ENCODE results near the gene CCNL1.

CCNL1 gene

GRCh38 chr3:157159037-157159761 is 748 bp downstream of the CCNL1 start:
- Histone ChIP-seq H3K4me3 (replicated peaks; ENCODE audit: insufficient read depth, low read length) (peak overlapping the region; percentile 75), H3K27me3 (ENCODE audit: insufficient read depth, poor library complexity, severe bottlenecking) (no peaks in the 10 kb centered on the region), H3K27ac (replicated peaks) (peak overlapping the region; percentile 98)
- TF ChIP-seq, protein P1, sequence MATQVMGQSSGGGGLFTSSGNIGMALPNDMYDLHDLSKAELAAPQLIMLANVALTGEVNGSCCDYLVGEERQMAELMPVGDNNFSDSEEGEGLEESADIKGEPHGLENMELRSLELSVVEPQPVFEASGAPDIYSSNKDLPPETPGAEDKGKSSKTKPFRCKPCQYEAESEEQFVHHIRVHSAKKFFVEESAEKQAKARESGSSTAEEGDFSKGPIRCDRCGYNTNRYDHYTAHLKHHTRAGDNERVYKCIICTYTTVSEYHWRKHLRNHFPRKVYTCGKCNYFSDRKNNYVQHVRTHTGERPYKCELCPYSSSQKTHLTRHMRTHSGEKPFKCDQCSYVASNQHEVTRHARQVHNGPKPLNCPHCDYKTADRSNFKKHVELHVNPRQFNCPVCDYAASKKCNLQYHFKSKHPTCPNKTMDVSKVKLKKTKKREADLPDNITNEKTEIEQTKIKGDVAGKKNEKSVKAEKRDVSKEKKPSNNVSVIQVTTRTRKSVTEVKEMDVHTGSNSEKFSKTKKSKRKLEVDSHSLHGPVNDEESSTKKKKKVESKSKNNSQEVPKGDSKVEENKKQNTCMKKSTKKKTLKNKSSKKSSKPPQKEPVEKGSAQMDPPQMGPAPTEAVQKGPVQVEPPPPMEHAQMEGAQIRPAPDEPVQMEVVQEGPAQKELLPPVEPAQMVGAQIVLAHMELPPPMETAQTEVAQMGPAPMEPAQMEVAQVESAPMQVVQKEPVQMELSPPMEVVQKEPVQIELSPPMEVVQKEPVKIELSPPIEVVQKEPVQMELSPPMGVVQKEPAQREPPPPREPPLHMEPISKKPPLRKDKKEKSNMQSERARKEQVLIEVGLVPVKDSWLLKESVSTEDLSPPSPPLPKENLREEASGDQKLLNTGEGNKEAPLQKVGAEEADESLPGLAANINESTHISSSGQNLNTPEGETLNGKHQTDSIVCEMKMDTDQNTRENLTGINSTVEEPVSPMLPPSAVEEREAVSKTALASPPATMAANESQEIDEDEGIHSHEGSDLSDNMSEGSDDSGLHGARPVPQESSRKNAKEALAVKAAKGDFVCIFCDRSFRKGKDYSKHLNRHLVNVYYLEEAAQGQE (IDR thresholded peaks at IDR 0.05; ENCODE audit: insufficient replicate concordance, low read depth): no peak
- TF ChIP-seq, protein P2, sequence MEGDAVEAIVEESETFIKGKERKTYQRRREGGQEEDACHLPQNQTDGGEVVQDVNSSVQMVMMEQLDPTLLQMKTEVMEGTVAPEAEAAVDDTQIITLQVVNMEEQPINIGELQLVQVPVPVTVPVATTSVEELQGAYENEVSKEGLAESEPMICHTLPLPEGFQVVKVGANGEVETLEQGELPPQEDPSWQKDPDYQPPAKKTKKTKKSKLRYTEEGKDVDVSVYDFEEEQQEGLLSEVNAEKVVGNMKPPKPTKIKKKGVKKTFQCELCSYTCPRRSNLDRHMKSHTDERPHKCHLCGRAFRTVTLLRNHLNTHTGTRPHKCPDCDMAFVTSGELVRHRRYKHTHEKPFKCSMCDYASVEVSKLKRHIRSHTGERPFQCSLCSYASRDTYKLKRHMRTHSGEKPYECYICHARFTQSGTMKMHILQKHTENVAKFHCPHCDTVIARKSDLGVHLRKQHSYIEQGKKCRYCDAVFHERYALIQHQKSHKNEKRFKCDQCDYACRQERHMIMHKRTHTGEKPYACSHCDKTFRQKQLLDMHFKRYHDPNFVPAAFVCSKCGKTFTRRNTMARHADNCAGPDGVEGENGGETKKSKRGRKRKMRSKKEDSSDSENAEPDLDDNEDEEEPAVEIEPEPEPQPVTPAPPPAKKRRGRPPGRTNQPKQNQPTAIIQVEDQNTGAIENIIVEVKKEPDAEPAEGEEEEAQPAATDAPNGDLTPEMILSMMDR (IDR thresholded peaks at IDR 0.05; ENCODE audit: insufficient read depth, low read length): no peak
- no peak for TF ChIP-seq GABPA (IDR thresholded peaks at IDR 0.05; ENCODE audit: low read depth)
- no peak for TF ChIP-seq POLR2AphosphoS5 (IDR thresholded peaks at IDR 0.05; ENCODE audit: low read depth)
- peak; percentile 38; the same call in 1 of the 2 replicates for TF ChIP-seq SPI1 (IDR thresholded peaks at IDR 0.05; ENCODE audit: borderline replicate concordance, low read depth)
- DNase-seq (ENCODE audit: low read depth in 1 of 2, low spot score in 1 of 2): peak in 1 of 2 experiments; percentile 82

- TF ChIP-seq, protein P2 (IDR thresholded peaks at IDR 0.05; ENCODE audit: insufficient read depth, low read length): no peak
- TF ChIP-seq POLR2AphosphoS5 (IDR thresholded peaks at IDR 0.05; ENCODE audit: low read depth): no peak
- TF ChIP-seq GABPA (IDR thresholded peaks at IDR 0.05; ENCODE audit: low read depth): no peak
- no peak for TF ChIP-seq SPI1 (IDR thresholded peaks at IDR 0.05; ENCODE audit: borderline replicate concordance, low read depth)
- TF ChIP-seq, protein P1 (IDR thresholded peaks at IDR 0.05; ENCODE audit: insufficient replicate concordance, low read depth): no peak
- no peak for DNase-seq (ENCODE audit: low read depth in 1 of 2, low spot score in 1 of 2)
- H3K4me3 ChIP-seq (replicated peaks; ENCODE audit: insufficient read depth, low read length): peak overlapping the region; percentile 75
- no peaks in the 10 kb centered on the region for H3K27me3 ChIP-seq (ENCODE audit: insufficient read depth, poor library complexity, severe bottlenecking)
- peak overlapping the region; percentile 98; the same call in 1 of the 2 replicates for H3K27ac ChIP-seq (replicated peaks)
Measured at GRCh38 chr3:157157836-157158235, 2.1 kb downstream of the CCNL1 start.

- no peak for DNase-seq (ENCODE audit: low read depth in 1 of 2, low spot score in 1 of 2)
- no peaks in the 10 kb centered on the region for H3K27me3 ChIP-seq (ENCODE audit: insufficient read depth, poor library complexity, severe bottlenecking)
- no peak for TF ChIP-seq SPI1 (IDR thresholded peaks at IDR 0.05; ENCODE audit: borderline replicate concordance, low read depth)
- no peak for TF ChIP-seq GABPA (IDR thresholded peaks at IDR 0.05; ENCODE audit: low read depth)
- TF ChIP-seq, protein P1 (IDR thresholded peaks at IDR 0.05; ENCODE audit: insufficient replicate concordance, low read depth): no peak
- no peak overlapping the region; the same call in none of the 2 replicates for H3K4me3 ChIP-seq (replicated peaks; ENCODE audit: insufficient read depth, low read length)
- H3K27ac ChIP-seq (replicated peaks): no peak overlapping the region
Measured at GRCh38 chr3:157156837-157157635, 2.9 kb downstream of the CCNL1 start.
